HG03521 (cell line): Measurements from ENCODE around the gene MIGA2.
A peak's percentile ranks its signal among the peaks of the same experiment; 100 is the strongest.
"Not testable (repeated sequence)": the region's sequence is repeated elsewhere in the genome, so short reads cannot be mapped to it uniquely, and the experiment has no call there.

ENCODE experiments used
- ATAC-seq: cut with Tn5 transposase; IDR thresholded peaks from one replicate; pipeline ENCODE4 v1.9.1; 2021; ENCODE audit warnings: mild to moderate bottlenecking, moderate library complexity; ENCODE audit not compliant: unreplicated experiment

MIGA2 gene

GRCh38 chr9:129097671-129098306 is 61.4 kb downstream of the MIGA2 start:
- ATAC-seq: no peak

GRCh38 chr9:129098328-129098727 is 61.9 kb downstream of the MIGA2 start:
- ATAC-seq: no peak

- no peak for ATAC-seq
Measured at GRCh38 chr9:129100383-129101169, 64.2 kb downstream of the MIGA2 start.

GRCh38 chr9:129101279-129101678 is 64.9 kb downstream of the MIGA2 start:
- ATAC-seq: no peak

GRCh38 chr9:129102095-129102525 is 65.7 kb downstream of the MIGA2 start:
- ATAC-seq: no peak

- no peak for ATAC-seq
Measured at GRCh38 chr9:129102791-129103594, 66.6 kb downstream of the MIGA2 start.

GRCh38 chr9:129103595-129103965 is 67.2 kb downstream of the MIGA2 start:
- no peak for ATAC-seq

- ATAC-seq: no peak
Measured at GRCh38 chr9:129104051-129104450, 67.6 kb downstream of the MIGA2 start.

GRCh38 chr9:129105857-129106694 is 69.7 kb downstream of the MIGA2 start:
- ATAC-seq: no peak

- ATAC-seq: no peak
Measured at GRCh38 chr9:129107651-129108050, 71.2 kb downstream of the MIGA2 start.

- ATAC-seq: no peak
Measured at GRCh38 chr9:129108083-129108804, 71.8 kb downstream of the MIGA2 start.

- no peak for ATAC-seq
Measured at GRCh38 chr9:129108805-129109536, 72.5 kb downstream of the MIGA2 start.

- no peak for ATAC-seq
Measured at GRCh38 chr9:129109537-129109903, 73.1 kb downstream of the MIGA2 start.

- ATAC-seq: peak; percentile 8
Measured at GRCh38 chr9:129109952-129110739, 73.7 kb downstream of the MIGA2 start.

GRCh38 chr9:129110740-129111527 is 74.5 kb downstream of the MIGA2 start, which contains the start of the genes CRAT and PTPA:
Gene CRAT (minus strand): TSS chr9:129110793. CDS start chr9:129110509, 284 bp downstream.
Gene PTPA (plus strand): TSS chr9:129111415. CDS start chr9:129111601, 186 bp downstream.
- ATAC-seq: peak; percentile 72

- no peak for ATAC-seq
Measured at GRCh38 chr9:129111528-129112151, 75.2 kb downstream of the MIGA2 start.

GRCh38 chr9:129112526-129112925 is 76.1 kb downstream of the MIGA2 start:
- ATAC-seq: not testable (repeated sequence)
